ENCODE results near the gene GPC5. TPM values are rescaled to one million over a fixed set of nuclear protein-coding genes. Genes with fewer than 3 reads are reported as not detected.

The GPC5 gene
- total RNA-seq, 4 donors from 2014 or later = 0.24 to 30.8 (median 1.8) TPM; not detected in 1

DNA sequence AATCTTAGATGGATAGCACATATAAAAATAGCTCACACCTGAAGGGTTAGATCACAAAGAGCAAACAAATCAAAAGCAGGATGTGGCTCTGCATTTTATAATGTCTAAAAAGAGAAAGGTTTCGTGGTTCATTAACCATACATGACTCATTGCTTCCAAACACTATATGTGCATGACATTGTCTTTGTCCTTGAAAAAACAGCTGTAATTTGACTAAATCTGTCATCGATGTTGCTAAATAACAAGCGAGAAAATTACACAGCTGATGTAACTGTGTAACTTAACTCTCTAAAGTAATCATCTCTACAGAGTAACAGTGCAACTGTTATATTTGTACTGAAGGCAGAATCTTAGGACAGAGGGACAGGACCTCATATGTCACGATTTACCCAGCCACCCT lies 1445.1 kb downstream of the GPC5 start:
- Histone ChIP-seq H3K9me3 (no peaks in the 10 kb centered on the region), H3K36me3 (no peaks in the 10 kb centered on the region), H3K27ac (no peak overlapping the region), H3K4me1 (no peaks in the 10 kb centered on the region), H3K4me3 (no peak overlapping the region), H3K27me3 (no peaks in the 10 kb centered on the region)
- no peak for TF ChIP-seq POLR2A (IDR thresholded peaks at IDR 0.05)
- TF ChIP-seq, protein P1, sequence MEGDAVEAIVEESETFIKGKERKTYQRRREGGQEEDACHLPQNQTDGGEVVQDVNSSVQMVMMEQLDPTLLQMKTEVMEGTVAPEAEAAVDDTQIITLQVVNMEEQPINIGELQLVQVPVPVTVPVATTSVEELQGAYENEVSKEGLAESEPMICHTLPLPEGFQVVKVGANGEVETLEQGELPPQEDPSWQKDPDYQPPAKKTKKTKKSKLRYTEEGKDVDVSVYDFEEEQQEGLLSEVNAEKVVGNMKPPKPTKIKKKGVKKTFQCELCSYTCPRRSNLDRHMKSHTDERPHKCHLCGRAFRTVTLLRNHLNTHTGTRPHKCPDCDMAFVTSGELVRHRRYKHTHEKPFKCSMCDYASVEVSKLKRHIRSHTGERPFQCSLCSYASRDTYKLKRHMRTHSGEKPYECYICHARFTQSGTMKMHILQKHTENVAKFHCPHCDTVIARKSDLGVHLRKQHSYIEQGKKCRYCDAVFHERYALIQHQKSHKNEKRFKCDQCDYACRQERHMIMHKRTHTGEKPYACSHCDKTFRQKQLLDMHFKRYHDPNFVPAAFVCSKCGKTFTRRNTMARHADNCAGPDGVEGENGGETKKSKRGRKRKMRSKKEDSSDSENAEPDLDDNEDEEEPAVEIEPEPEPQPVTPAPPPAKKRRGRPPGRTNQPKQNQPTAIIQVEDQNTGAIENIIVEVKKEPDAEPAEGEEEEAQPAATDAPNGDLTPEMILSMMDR (IDR thresholded peaks at IDR 0.05) = no peak
- intact Hi-C loops (cut with DNase I; ENCODE audit: low total_unique reads) = no loop called here
- no peak for DNase-seq

DNA sequence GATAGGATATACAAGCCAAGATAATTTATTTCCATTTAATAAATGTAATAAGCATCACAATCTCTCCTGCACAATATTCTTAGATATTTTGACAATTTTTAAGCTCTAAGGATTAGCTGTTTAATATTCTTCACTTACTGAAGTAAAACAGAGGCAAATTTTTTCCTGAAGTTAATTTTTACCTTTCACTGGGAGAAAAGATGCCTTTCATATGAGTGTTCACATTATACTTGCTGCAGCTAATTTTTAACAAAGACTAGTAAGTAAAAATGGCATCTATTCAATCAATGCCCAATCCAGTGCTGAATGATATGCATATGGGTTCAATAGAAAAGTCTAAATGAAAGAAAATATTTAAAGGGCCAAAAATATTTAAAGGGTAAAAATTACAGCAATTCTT lies 1451.0 kb downstream of the GPC5 start:
- Histone ChIP-seq H3K27me3 (no peaks in the 10 kb centered on the region), H3K4me1 (no peaks in the 10 kb centered on the region), H3K36me3 (no peaks in the 10 kb centered on the region), H3K4me3 (no peak overlapping the region), H3K27ac (no peak overlapping the region), H3K9me3 (no peaks in the 10 kb centered on the region)
- DNase-seq = no peak
- intact Hi-C loops (cut with DNase I; ENCODE audit: low total_unique reads) = no loop called here
- TF ChIP-seq, protein P1 (IDR thresholded peaks at IDR 0.05) = no peak
- no peak for TF ChIP-seq POLR2A (IDR thresholded peaks at IDR 0.05)

DNA sequence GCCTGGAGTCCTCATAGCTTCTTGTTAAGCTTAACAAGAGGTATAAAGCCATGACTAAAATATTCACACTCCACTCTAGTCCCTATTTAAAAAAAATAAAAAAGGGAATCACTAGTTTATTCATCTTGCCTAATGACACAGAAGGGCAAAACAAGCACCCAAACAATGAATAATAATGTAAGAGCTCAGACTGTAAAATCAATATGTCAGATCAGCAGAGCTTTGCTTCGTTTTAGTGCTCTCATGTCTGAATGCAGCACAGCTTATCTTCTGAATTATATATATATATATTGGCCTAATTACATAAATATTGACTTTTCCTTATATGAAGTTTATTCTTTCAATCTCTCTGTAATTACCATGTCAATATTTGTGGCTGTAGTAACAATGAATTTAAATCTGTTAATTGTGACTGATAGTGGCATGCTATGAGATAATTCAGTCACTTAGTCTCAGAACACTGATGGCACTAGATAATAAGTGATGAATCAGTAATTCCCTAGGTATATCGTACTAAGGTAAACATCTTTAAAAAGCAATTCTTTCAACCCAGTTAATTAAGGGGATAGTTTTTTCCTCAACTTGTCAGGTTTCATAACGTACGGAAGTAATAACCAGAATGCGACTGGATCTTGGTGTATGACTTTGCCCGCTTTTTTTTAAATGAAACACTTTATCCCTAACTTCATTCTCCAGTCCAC lies 1466.3 kb downstream of the GPC5 start:
- Histone ChIP-seq H3K27ac (no peak overlapping the region), H3K9me3 (no peaks in the 10 kb centered on the region), H3K4me1 (no peaks in the 10 kb centered on the region), H3K4me3 (no peak overlapping the region), H3K27me3 (no peaks in the 10 kb centered on the region), H3K36me3 (no peaks in the 10 kb centered on the region)
- TF ChIP-seq, protein P1 (IDR thresholded peaks at IDR 0.05) = no peak
- TF ChIP-seq POLR2A (IDR thresholded peaks at IDR 0.05) = no peak
- intact Hi-C loops (cut with DNase I; ENCODE audit: low total_unique reads) = no loop called here
- no peak for DNase-seq

DNA sequence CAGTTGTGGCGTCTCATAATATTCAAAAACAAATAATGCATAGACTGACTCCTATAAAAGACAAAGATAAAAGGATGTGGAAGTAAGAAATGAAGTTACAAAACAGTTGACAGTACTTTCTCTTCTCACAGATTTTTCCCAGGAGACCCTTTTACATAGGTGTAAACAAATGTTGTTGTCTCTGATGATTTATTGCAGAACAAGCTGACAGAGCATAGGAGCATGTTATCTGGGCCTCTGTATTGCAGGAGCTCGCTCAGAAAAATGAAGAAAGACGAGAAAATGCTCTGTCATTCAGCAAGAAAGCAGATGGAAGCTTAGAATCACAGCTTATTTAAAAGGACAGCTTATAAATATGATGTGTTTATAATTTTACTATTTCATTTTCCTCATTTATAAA lies 1474.6 kb downstream of the GPC5 start:
- H3K36me3 ChIP-seq = no peaks in the 10 kb centered on the region
- intact Hi-C loops (cut with DNase I; ENCODE audit: low total_unique reads) = no loop called here
- no peaks in the 10 kb centered on the region for H3K27me3 ChIP-seq
- no peaks in the 10 kb centered on the region for H3K9me3 ChIP-seq
- H3K4me1 ChIP-seq = no peaks in the 10 kb centered on the region
- TF ChIP-seq POLR2A (IDR thresholded peaks at IDR 0.05) = no peak
- TF ChIP-seq, protein P1 (IDR thresholded peaks at IDR 0.05) = no peak
- H3K27ac ChIP-seq = no peak overlapping the region
- DNase-seq = no peak
- no peak overlapping the region for H3K4me3 ChIP-seq

DNA sequence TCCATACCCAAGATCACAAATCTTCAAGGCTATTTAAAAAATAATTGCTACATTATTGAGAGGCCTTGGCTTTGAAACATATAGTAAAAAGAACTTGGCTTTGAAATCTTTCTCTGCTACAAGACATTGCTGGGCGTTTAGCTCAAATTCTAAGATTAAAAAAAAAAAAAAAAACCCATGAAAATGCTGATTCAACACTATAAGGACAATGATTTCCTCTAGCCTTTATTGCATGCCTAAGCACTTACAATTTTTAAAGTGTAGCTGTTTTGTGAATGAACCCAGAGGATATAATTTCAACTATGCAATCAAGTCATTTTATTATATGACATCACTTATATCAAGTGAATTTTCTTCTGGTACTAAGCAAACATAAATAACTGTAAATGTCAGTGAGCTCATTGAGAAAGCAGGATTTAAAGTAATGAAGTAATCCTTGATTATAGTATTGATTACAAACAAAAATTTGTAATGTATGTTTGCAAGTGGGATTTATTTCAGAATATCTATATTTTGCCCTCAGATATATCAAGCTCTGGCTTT lies 1488.2 kb downstream of the GPC5 start:
- Histone ChIP-seq H3K27ac (no peak overlapping the region), H3K4me3 (no peak overlapping the region), H3K36me3 (no peaks in the 10 kb centered on the region), H3K4me1 (no peaks in the 10 kb centered on the region), H3K9me3 (no peaks in the 10 kb centered on the region), H3K27me3 (no peaks in the 10 kb centered on the region)
- no peak for TF ChIP-seq POLR2A (IDR thresholded peaks at IDR 0.05)
- TF ChIP-seq, protein P1 (IDR thresholded peaks at IDR 0.05) = no peak
- no peak for DNase-seq
- intact Hi-C loops (cut with DNase I; ENCODE audit: low total_unique reads) = no loop called here

Measured in uterus (tissue), 4 donors.